Neural progenitor cell (in vitro differentiated cells): ENCODE data around the gene HABP4. TPM values are rescaled to one million over a fixed set of nuclear protein-coding genes. Genes with fewer than 3 reads are reported as not detected.

Source experiments
- DNase-seq: peaks from one replicate; pipeline ENCODE4 v3.0.0-alpha.2; 2016; ENCODE audit warnings: low spot score
- H2AFZ ChIP-seq: fragments of 200-600 bp; sonication (generic); replicated peaks from 2 replicates; pipeline ENCODE4 v1.6.1; 2016; ENCODE audit warnings: antibody characterized with exemption
- H3F3A ChIP-seq: fragments of 200-600 bp; sonication (generic); 2 replicates; pipeline ENCODE4 v1.6.1; 2016; ENCODE audit warnings: antibody characterized with exemption, low read depth
- H3K27ac ChIP-seq: fragments of 200-600 bp; sonication (generic); 2 replicates; pipeline ENCODE4 v1.5.1; 2016; ENCODE audit warnings: mild to moderate bottlenecking
- H3K27me3 ChIP-seq: fragments of 200-600 bp; sonication (generic); 2 replicates; pipeline ENCODE4 v1.6.1; 2016; ENCODE audit warnings: mild to moderate bottlenecking, moderate library complexity
- H3K36me3 ChIP-seq: fragments of 200-600 bp; sonication (generic); 2 replicates; pipeline ENCODE4 v1.5.1; 2016
- H3K4me1 ChIP-seq: fragments of 200-600 bp; sonication (generic); 2 replicates; pipeline ENCODE4 v1.6.1; 2016; ENCODE audit warnings: mixed run types
- H3K4me2 ChIP-seq: fragments of 200-600 bp; sonication (generic); 2 replicates; pipeline ENCODE4 v1.6.1; 2016
- H3K4me3 ChIP-seq: fragments of 200-600 bp; sonication (generic); 2 replicates; pipeline ENCODE4 v1.5.1; 2016
- H3K79me2 ChIP-seq: fragments of 200-600 bp; sonication (generic); 2 replicates; pipeline ENCODE4 v1.6.1; 2016; ENCODE audit warnings: low read depth
- H3K9ac ChIP-seq: fragments of 200-600 bp; sonication (generic); 2 replicates; pipeline ENCODE4 v1.6.1; 2016
- H3K9me3 ChIP-seq: fragments of 200-600 bp; sonication (generic); 2 replicates; pipeline ENCODE4 v1.5.1; 2016; ENCODE audit warnings: low read depth
- H4K20me1 ChIP-seq: fragments of 200-600 bp; sonication (generic); 2 replicates; pipeline ENCODE4 v1.6.1; 2016; ENCODE audit warnings: low read depth
- H3K27ac Mint-ChIP-seq: 3 replicates; pipeline ENCODE4 v1.8.0; 2021; ENCODE audit warnings: mixed read lengths
- H3K27me3 Mint-ChIP-seq: 2 replicates; pipeline ENCODE4 v1.8.0; 2022; ENCODE audit warnings: low read depth, mild to moderate bottlenecking, inconsistent platforms, moderate library complexity, mixed read lengths; ENCODE audit not compliant: insufficient read depth
- H3K36me3 Mint-ChIP-seq: 3 replicates; pipeline ENCODE4 v1.8.0; 2021; ENCODE audit warnings: mixed read lengths
- H3K4me1 Mint-ChIP-seq: 3 replicates; pipeline ENCODE4 v1.8.0; 2021; ENCODE audit warnings: mixed read lengths
- H3K4me3 Mint-ChIP-seq: 3 replicates; pipeline ENCODE4 v1.8.0; 2021; ENCODE audit warnings: mild to moderate bottlenecking, moderate library complexity, mixed read lengths
- H3K9me3 Mint-ChIP-seq: 3 replicates; pipeline ENCODE4 v1.8.0; 2020; ENCODE audit warnings: mixed read lengths
- CTCF ChIP-seq: fragments of 200-600 bp; sonication (generic); IDR thresholded peaks from 2 replicates; pipeline ENCODE4 v1.5.1; 2017; ENCODE audit warnings: antibody characterized with exemption, mild to moderate bottlenecking
- EZH2 ChIP-seq: fragments of 200-600 bp; sonication (generic); IDR thresholded peaks from 2 replicates; pipeline ENCODE4 v1.6.1; 2017; ENCODE audit warnings: antibody characterized with exemption, mild to moderate bottlenecking, moderate library complexity
- EZH2phosphoT487 ChIP-seq: fragments of 200-600 bp; sonication (generic); IDR thresholded peaks from 2 replicates; pipeline ENCODE4 v1.6.1; 2017; ENCODE audit warnings: antibody characterized with exemption
- total RNA-seq: library from RNA; depleted of rRNA; stranded (reverse); fragments of >200 nt; gene quantifications from 2 replicates; pipeline ENCODE4 v1.2.3, GENCODE V29; 2015; ENCODE audit warnings: low replicate concordance

HABP4 gene
- total RNA-seq, 1 donor from 2014 or later: 12.3 TPM

DNA sequence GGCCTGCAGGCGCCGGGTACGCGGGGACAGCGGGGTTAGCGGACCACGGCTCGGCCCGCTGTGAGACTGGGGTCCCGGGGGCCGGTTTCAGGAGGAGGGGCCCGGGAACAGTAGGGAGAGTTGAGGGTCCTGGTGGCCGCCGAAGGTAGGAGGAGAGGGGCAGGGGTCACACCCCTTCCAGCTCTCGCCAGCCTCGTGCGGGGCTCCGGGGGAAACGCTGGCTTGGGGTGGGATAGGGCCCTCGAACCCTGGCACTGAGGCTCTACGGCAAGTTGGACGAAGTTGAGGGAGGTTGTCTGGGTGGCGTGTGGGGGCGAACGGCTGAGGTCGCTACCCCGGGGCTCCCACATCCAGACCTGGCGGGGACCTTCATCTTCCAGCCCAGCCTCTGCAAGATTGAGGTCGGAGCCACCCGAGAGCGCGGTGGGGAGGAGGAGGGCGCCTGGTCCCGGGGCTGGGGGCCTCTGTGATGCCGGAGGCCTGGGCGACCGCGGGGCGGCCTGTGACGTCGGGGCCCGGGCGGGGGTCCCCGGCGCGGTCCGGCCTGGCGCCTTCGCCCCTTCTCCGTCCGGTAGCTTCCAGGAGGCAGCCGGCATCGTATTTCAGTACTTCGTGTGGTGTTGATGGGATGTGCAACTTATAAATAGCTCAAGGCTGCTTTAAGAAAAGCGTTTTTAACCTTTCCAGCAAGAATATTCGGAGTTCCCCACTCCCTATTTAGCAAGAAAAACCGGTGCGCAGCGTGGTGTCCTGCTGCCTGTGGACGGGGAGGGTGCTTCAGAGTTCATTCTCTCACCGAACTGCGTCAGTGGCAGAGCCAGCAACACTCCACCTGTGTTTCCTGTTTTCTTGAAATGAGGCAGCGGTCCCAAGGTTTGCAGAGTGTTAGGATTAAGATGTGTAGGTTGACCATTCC, 902 bp downstream of the HABP4 start:
- H3K36me3 ChIP-seq: no peaks in the 10 kb centered on the region

GRCh38 chr9:96453625-96454024, 3.7 kb downstream of the HABP4 start:
- H2AFZ ChIP-seq: no peak overlapping the region
- H3K9me3 ChIP-seq: no peaks in the 10 kb centered on the region
- H3K9me3 Mint-ChIP-seq: no peaks in the 10 kb centered on the region
- no peaks in the 10 kb centered on the region for H3K36me3 ChIP-seq
- H3K9ac ChIP-seq: no peak overlapping the region
- no peak overlapping the region for H3K27ac ChIP-seq
- peaks cover 5% of the 10 kb centered on the region for H3K27me3 Mint-ChIP-seq
- no peak overlapping the region for H3K27ac Mint-ChIP-seq
- peaks cover 21% of the 10 kb centered on the region for H3F3A ChIP-seq
- TF ChIP-seq EZH2 (no peak), CTCF (peak; percentile 39), EZH2phosphoT487 (no peak)
- peaks cover 28% of the 10 kb centered on the region for H3K79me2 ChIP-seq
- H3K4me1 ChIP-seq: peaks cover 5% of the 10 kb centered on the region
- H3K27me3 ChIP-seq: peaks cover 21% of the 10 kb centered on the region
- H3K4me3 ChIP-seq: no peak overlapping the region
- peaks cover 21% of the 10 kb centered on the region for H3K4me1 Mint-ChIP-seq
- H3K36me3 Mint-ChIP-seq: peaks cover 3% of the 10 kb centered on the region
- DNase-seq: peak; percentile 24
- no peak overlapping the region for H3K4me3 Mint-ChIP-seq
- no peak overlapping the region for H3K4me2 ChIP-seq
- H4K20me1 ChIP-seq: peaks cover 4% of the 10 kb centered on the region

More for the DNA sequence above, 902 bp downstream of the HABP4 start:
- peak overlapping the region; percentile 71 for H3K4me3 ChIP-seq
- Mint-ChIP-seq H3K27me3 (peaks cover 5% of the 10 kb centered on the region), H3K36me3 (no peaks in the 10 kb centered on the region), H3K4me1 (peaks cover 24% of the 10 kb centered on the region), H3K27ac (peak overlapping the region; percentile 46), H3K4me3 (peak overlapping the region; percentile 95), H3K9me3 (no peaks in the 10 kb centered on the region)
- peak overlapping the region; percentile 82 for H2AFZ ChIP-seq
- peak overlapping the region; percentile 55 for H3K27ac ChIP-seq
- peaks cover 5% of the 10 kb centered on the region for H3K4me1 ChIP-seq
- H3K9ac ChIP-seq: peak overlapping the region; percentile 33
- no peak for TF ChIP-seq CTCF
- TF ChIP-seq EZH2: peak; percentile 13
- no peak for TF ChIP-seq EZH2phosphoT487
- H3K9me3 ChIP-seq: no peaks in the 10 kb centered on the region
- H4K20me1 ChIP-seq: peaks cover 4% of the 10 kb centered on the region
- peak overlapping the region; percentile 82 for H3K4me2 ChIP-seq
- H3F3A ChIP-seq: peaks cover 23% of the 10 kb centered on the region
- peaks cover 30% of the 10 kb centered on the region for H3K27me3 ChIP-seq
- peaks cover 23% of the 10 kb centered on the region for H3K79me2 ChIP-seq
- DNase-seq: peak; percentile 59

DNA sequence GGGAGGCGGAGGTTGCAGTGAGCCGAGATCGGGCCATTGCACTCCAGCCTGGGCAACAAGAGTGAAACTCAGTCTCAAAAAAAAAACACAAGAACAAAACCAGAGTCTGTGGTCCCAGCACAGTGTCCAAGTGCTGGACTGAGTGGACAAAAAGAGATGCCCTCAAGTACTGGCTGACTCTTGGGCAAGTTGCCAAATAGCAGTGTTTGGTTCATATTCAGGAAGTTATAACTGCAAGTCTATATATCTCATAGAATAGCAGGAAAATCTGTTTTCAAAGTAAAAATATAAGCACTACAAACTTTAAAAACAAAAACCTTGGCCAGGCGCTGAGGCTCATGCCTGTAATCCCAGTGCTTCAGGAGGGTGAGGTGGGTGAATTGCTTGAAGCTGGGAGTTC, 7.3 kb downstream of the HABP4 start:
- Mint-ChIP-seq H3K9me3 (no peaks in the 10 kb centered on the region), H3K27me3 (no peaks in the 10 kb centered on the region), H3K4me3 (no peak overlapping the region), H3K36me3 (peaks cover 9% of the 10 kb centered on the region), H3K4me1 (peaks cover 6% of the 10 kb centered on the region), H3K27ac (no peak overlapping the region)
- Histone ChIP-seq H3K79me2 (peaks cover 17% of the 10 kb centered on the region), H3K9ac (no peak overlapping the region), H3K4me2 (no peak overlapping the region), H3K9me3 (no peaks in the 10 kb centered on the region), H3K27ac (no peak overlapping the region), H2AFZ (no peak overlapping the region), H3K27me3 (no peaks in the 10 kb centered on the region), H3F3A (peaks cover 1% of the 10 kb centered on the region), H3K4me1 (peaks cover 10% of the 10 kb centered on the region), H4K20me1 (no peaks in the 10 kb centered on the region), H3K36me3 (no peaks in the 10 kb centered on the region), H3K4me3 (no peak overlapping the region)
- DNase-seq: no peak
- TF ChIP-seq CTCF (no peak), EZH2 (no peak), EZH2phosphoT487 (no peak)
